Measurements from ENCODE around the gene ACADS. TPM values are rescaled to one million over a fixed set of nuclear protein-coding genes. Genes with fewer than 3 reads are reported as not detected.
"Not testable (repeated sequence)": the region's sequence is repeated elsewhere in the genome, so short reads cannot be mapped to it uniquely, and the experiment has no call there.

Gene ACADS
- total RNA-seq, 4 donors from 2014 or later: 57.4 to 147 (median 97.9) TPM

GRCh38 chr12:120725151-120725658 lies 421 bp upstream of the ACADS start:
- ATAC-seq (ENCODE audit: low FRiP score) (no peak), DNase-seq (ENCODE audit: low spot score) (no peak)
- no peak for TF ChIP-seq CTCF (IDR thresholded peaks at IDR 0.05)

- no peak for DNase-seq (ENCODE audit: low spot score)
- no peak for TF ChIP-seq CTCF (IDR thresholded peaks at IDR 0.05)
- ATAC-seq (ENCODE audit: low FRiP score): no peak
Measured at GRCh38 chr12:120726510-120726793, 826 bp downstream of the ACADS start.

GRCh38 chr12:120726961-120727360 lies 1.3 kb downstream of the ACADS start:
- ATAC-seq (ENCODE audit: low FRiP score): no peak
- no peak for DNase-seq (ENCODE audit: low spot score)

GRCh38 chr12:120732198-120732597 lies 6.6 kb downstream of the ACADS start:
- DNase-seq (ENCODE audit: low spot score); ATAC-seq (ENCODE audit: low FRiP score): not testable (repeated sequence)

More at GRCh38 chr12:120726961-120727360, 1.3 kb downstream of the ACADS start:
- TF ChIP-seq CTCF (IDR thresholded peaks at IDR 0.05): no peak

GRCh38 chr12:120733574-120733973 lies 7.9 kb downstream of the ACADS start:
- TF ChIP-seq CTCF (IDR thresholded peaks at IDR 0.05): no peak
- ATAC-seq (ENCODE audit: low FRiP score): no peak
- DNase-seq (ENCODE audit: low spot score): no peak

GRCh38 chr12:120734210-120734609 lies 8.6 kb downstream of the ACADS start:
- no peak for TF ChIP-seq CTCF (IDR thresholded peaks at IDR 0.05)
- DNase-seq (ENCODE audit: low spot score) (no peak), ATAC-seq (ENCODE audit: low FRiP score) (no peak)

GRCh38 chr12:120735181-120735580 lies 9.6 kb downstream of the ACADS start:
- ATAC-seq (ENCODE audit: low FRiP score): no peak
- no peak for TF ChIP-seq CTCF (IDR thresholded peaks at IDR 0.05)
- DNase-seq (ENCODE audit: low spot score): no peak
